IPS-NIHi7 (cell line): ENCODE measurements around the gene CATSPERB.
"Not testable (repeated sequence)": the region's sequence is repeated elsewhere in the genome, so short reads cannot be mapped to it uniquely, and the experiment has no call there.

Experiments used
- DNase-seq: peaks from one replicate; pipeline ENCODE4 v3.0.0; 2012; ENCODE audit warnings: mixed read lengths; ENCODE audit errors: extremely low spot score

The CATSPERB gene, protein sequence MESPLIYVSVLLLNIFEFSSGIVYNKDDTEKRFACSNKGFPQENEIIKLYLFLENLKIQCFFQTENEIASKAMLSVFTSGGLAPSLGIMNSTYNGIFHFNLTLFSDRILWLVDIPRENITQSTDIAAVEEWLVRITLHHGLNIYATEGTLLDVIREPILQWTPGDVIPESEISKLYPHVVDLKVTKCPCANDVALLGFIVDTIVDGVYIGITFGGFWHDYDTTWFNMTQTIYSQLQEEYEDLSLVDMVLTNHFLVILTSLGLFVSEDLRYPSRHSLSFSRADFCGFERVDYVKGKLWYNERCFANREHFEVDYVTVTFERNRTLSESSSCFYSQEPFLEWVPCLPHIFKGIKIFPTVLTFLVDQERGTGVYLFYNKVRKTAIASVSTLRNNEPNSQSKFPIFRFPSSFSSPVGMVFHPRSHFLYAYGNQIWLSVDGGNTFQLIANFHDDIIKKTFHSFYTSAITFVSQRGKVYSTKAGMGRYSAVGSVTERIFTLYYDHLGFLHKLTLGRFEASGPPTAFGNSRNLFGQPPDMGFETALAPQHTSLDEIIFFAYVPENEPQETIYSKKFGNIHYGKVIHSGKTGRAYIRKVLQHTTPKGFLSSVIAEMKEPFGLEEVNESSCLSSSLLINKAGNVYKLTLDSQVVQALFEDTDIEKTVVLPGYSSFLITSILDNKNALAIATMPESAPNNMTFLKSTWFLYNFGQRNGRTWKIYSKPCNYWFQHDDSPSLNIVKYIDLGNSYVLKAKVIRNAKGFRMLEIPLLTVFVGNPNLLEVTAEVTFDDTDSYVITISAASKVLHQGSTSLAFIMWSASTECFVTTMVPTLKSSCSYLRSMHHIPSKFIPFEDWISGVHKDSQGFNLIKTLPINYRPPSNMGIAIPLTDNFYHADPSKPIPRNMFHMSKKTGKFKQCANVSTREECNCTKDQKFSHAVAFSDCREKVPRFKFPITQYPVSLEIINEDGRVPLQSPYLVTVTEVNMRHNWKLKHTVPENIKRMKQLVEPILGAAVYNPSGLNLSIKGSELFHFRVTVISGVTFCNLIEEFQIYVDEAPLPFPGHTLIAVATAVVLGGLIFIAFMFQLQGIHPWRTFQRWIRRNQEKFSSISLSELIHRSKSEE

DNA sequence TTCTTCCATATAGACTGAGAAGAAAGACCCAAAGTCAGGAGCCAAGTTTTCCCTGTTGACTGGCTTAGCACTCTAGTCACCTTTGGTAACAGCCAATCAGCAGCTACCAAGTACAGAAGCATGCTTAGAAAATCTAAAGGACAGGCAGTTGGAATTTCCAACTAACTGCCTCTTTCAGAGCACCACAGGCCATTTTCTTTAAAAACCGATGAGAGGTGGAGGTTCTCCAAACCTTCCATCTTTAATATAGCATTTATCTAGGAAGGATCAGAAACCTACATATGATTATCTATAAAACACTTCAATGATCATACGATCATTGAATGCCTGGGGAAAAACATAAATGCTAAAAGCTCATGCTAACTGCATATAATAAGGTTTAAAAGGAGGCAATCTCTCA lies at the start of gene CATSPERB:
Gene CATSPERB (minus strand): TSS at position 101 of the 400 bp plus-strand sequence. CDS start 2,607 bp downstream, outside the sequence.
- no peak for DNase-seq

DNA sequence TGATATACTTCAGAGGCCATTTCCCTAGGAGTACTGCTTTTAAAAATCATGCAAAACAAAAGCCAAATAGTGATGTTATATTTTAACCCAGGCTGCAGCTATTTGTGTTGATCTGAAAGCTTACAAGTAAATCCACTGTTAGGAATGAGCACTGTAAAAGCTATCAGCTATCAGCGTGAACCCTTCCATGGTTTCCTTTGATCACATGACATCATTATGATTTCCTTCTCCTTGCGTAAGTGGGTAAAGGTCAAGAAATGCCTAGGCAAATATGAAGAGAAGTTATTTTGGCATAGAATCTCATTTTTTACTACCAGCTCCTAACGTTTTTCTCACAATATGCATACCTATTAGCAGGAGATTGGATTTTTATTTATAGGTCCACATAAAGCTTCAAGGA lies 48.6 kb upstream of the CATSPERB start:
- DNase-seq = no peak

DNA sequence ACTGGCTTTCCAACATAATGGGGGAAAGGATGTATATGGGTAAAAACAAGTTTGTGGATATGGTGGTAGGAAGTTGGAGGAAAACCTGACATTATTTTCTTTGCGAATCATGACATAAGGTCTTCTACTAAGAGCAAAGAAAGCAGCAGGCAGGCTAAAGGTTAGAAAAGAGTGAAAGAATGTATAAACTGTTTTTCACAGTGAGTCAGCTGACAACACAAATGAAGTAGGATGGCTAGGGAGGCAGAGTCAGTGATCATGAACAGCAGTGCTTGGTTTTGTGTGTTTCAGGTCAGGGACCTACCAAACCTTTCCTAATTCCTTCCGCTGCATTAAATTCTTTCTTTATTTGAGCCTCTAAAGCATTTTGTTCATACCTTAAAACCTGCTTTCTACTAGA lies 46.3 kb upstream of the CATSPERB start:
- no peak for DNase-seq

DNA sequence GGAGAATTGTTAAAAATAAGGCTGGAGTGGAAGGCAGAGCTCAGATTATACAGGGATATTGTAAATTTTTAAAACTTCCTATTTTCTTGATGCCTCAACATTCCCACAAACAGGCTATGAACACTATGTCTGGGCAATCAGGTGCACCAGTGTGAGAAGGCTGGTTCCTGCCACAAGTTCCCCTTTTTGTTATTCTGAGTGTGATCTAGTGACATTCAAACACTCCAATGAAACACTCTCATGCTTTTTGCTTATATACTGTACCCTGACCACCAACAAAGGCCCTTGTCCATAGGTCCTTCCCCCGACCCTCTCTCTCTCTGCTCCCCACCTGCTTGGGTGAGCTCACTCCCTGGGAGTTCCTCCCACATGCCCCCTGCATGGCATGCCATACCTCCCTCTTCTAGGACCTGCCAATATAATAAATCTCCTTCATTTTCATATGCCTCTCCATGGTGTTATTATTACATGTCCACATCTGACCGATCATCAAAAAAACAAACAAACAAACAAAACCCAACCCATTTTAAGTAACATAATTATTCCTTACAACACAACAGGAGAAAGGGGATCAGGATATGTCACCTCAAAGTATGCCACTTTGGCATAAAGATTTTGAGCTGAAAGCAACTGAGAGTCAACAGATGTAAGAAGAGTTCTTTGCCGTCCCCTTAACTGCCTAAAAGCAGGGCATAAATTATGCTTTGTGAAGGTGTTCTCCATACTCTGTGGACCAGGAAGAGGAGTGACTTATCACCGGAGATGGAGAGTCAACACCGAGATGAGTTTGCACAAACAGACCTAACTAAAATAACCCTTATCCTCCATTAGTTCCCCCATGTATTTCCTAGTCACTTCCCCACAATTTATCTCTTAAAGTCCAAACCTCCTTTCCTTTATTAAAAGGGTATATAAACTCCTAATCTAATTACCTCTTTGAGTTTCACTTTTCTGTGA lies 42.5 kb upstream of the CATSPERB start:
- no peak for DNase-seq

DNA sequence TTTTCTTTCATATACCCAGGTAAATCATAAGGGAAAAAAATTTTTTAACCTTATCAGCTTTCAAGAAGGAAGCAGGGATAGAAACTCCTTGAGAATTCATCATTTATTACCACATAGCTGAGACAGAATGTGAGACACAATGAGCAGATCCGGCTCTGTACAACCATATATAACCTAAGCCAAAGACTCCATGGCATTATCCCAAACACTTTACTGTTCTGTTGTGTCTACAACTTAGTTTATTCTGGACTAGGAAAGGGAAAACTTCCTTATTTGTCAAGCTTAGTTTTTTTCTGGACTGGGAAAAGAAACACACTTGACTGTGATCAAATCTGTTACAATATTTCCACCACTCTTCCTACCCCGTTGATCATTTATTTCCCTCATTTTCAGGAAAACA lies 38.3 kb upstream of the CATSPERB start:
- DNase-seq = no peak

DNA sequence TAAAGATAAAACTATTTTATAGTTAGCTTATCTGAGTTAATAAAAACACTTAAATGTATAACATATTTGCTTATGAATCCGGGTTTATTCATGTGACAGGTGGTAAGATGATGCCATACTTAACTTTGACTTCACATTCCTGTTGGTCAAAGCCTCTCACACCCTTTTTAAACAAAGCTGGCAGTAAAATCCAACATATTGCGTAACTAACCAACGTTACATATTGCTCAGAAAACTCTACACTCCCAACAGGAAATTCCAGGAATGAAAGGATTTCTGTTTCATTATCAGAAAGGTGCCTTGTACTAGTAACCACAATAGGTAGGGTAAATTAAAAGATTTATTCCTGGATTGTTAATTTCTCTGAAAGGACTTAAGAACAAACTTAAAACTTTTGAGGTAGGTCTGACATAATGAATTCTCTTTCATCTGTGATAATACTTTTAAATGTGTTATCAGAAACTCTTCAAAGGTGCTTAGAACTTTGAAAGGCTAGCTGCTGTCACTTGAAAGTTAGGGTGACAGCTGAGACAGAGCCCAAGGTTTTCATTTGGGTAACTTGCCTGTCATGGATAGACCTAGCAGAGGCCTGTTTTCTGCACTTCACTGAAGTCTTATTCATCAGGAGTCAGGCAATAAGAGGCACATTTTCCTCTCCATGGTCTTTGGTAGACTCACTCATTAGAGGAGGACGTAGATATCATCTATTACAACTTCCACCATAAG lies 23.8 kb upstream of the CATSPERB start:
- DNase-seq = no peak

DNA sequence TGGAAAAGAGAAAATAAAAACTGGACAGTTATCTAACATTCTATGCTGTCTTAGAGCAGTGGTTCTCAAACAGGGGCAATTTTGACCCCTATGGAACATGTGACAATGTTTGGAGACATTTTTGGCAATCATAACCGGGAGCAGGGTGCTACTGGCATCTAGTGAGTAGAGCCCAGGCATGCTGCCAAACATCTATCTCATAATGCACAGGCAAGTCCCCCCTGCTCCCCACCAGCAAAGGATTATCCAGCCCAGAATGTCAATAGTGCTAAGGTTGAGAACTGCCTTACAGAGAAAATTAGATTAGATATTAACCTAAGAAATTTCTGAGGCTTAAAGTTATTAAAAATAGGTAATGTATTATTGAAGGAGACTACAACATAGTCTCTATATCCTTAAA lies 22.9 kb upstream of the CATSPERB start:
- DNase-seq = no peak

DNA sequence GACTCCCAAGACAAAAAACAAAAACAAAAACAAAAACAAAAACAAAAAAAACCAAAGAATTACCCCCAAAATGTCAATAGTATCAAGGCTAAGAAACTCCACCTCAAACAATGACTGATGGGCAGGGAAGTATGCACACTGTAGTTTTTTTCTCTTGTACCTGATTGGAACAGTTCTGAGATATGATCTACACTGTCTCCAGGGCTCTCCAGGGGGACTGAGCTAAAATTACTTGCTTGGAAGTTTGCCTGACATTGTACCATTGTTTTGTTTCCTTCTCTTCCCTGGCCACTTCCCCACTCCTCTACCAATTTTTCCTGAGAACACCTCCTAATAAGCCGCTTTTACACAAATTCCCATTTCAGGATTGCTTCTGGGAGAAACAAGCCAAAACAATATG lies 22.3 kb upstream of the CATSPERB start:
- DNase-seq = no peak

DNA sequence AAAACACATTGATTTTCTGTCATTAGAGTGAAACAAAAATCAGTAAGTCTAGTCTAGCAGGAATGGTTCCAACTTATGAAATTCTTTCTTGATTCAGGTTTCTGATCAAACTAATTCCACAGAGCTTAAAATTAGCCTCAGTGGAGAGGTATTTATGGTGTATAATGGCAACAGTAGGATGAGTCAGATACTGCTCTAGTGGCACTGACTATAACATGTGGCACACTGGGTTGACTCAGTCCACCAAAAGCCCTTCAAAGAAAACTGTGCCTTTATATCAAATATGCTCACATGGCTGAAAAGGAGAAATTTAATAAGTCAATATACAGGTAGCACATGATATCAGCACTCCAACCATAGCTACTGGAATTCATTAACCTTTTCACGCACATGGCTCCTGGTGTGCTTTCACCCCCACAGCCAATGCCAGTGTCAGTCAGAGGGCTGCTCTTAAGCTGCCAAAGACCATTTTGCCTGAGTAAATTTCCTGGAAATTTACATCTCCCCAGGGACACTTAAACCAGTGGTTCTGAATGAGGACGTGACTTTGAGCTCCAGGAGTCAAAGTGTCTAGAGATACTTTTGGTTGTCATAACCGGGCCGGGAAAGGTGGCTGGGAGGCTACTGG lies 21.7 kb upstream of the CATSPERB start:
- no peak for DNase-seq

DNA sequence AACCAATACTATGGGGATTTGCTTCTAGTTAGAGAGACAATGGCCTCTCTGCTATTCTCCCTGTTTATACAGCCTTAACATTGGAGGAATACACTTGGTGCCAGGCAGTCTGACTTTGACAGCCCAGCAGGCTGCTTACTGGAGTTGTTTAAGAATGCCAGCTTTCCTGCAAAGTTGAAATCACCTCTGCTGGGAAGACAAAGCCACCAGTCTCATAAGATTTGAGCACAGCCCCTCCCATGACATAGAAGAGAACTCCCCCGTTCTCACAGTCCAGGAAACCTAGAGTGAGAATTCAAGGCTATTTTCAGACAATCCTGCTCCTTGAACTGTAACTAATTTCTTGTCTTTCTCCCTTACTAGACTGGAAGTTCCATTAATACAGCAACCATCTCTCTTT lies 21.1 kb upstream of the CATSPERB start:
- no peak for DNase-seq

DNA sequence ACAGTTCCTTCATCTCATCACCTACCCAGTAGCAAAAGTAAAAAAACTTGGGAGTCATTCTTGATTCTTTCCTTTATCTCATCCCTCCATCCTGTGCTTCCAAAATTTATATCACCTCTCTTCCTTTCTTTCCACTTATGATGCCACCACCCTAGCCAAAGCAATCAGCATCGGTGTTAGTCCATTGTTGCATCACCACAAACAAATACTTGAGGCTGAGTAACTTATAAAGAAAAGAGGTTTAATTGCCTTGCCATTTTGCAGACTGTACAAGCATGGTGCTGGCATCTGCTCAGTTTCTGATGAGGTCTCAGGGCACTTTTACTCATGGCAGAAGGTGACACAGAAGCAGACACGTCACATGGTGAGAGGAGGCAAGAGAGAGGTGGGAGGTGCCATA lies 19.8 kb upstream of the CATSPERB start:
- DNase-seq = no peak

DNA sequence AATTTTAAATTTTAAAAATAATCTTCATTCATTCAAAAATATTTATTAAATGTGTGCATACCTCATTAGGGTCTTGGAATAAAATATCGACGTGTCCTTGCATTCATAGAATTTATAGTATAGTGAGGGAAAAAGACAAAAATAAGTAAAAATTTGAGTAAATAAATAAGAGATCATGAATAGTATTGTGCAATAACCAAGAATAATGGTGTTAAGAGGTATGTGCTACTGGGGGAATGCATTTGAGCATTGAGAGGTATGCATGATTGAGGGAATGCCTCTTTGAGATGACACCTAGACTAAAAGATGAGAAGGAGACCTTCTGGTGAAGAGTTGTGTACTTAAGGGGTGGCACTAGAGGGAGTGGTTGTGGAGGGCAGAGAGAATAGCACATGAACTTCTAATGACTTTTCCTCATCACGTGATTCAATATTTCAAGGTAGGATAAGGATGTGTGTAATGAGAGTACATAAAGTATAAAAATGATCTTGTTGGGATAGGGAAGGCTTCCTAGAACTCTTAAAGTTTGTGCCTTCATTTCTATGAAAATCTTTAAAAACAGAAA lies 18.8 kb upstream of the CATSPERB start:
- DNase-seq = no peak

DNA sequence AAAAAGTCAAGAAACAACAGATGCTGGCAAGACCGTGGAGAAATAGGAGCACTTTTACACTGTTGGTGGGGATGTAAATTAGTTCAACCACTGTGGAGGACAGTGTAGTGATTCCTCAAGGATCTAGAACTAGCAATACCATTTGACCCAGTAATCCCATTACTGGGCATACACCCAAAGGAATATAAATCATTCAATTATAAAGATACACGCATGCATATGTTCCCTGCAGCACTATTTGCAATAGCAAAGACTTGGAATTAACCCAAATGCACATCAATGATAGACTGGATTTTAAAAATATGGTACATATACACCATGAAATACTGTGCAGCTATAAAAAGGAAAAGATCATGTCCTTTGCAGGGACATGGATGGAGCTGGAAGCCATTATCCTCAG lies 18.0 kb upstream of the CATSPERB start:
- no peak for DNase-seq

DNA sequence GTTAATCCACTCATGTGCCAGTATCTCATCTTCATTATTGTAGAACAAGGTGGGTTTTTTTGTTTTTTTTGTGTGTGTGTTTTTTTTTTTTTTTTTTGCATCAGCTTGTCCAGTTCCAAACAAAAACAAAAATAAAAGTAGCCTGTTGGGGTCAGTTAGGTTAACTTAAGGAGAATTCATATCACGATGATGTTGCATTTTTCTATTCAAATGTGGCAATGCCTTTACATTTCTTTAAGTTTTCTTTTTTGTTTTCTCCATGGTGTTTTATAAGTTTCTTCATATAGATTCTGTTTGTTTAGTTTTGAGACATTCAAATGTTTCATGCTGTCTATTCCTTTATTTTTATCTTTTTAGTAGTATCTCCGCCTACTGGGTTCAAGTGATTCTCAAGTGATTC lies 16.2 kb upstream of the CATSPERB start:
- DNase-seq = no peak

DNA sequence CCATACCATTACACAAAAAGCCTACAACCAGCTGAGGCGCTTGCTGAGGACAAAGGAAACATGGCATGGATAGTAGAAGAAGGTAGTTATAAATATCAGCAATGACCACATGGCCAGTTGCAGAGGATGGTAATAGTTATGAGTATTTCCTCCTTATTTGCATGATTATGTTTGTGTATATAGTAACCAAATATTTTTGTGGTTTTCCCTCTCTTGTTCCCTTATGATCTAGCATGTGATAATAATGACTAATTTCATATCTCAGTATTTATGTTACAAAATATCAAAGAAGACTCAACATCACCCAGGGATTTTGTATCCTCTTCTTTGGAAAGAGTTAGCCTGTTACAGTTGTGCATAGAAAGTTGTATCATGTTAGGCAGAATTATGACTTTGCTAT lies 13.5 kb upstream of the CATSPERB start:
- DNase-seq = no peak

DNA sequence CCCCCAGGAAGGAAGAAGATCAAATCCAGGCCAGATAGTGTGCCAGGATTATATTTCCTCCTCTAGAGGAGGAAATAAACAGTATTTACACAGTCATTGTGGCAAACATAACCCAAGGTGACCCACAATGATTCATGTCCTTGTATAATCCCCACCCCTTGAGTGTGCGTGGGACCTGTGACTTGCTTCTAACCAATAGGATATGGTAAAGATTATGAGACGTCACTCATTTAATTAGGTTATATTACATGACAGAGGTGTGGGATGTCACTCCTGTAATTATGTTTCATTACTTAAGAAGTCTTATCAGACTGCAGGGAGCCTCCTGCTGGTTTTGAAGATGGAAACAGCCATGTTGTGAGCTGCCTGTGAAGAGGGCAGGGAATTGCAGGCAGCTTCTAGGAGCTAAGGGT lies 12.2 kb upstream of the CATSPERB start:
- DNase-seq = no peak

DNA sequence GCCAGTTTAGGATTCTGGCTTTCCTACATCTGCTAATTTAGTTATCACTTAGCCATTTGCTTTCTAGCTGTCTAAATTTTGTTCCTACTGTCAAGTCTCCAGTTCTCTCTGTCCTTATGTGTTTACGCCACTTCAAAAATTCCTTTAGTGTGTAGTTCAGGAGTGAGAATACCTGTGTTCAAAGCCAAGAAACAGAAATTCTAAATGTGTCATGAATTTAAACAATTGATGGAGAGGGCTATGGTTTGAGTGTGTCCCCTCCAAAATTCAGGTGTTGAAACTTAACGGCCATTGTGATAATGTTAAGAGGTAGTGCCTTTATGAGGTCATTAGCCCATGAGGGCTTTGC lies 11.4 kb upstream of the CATSPERB start:
- no peak for DNase-seq

DNA sequence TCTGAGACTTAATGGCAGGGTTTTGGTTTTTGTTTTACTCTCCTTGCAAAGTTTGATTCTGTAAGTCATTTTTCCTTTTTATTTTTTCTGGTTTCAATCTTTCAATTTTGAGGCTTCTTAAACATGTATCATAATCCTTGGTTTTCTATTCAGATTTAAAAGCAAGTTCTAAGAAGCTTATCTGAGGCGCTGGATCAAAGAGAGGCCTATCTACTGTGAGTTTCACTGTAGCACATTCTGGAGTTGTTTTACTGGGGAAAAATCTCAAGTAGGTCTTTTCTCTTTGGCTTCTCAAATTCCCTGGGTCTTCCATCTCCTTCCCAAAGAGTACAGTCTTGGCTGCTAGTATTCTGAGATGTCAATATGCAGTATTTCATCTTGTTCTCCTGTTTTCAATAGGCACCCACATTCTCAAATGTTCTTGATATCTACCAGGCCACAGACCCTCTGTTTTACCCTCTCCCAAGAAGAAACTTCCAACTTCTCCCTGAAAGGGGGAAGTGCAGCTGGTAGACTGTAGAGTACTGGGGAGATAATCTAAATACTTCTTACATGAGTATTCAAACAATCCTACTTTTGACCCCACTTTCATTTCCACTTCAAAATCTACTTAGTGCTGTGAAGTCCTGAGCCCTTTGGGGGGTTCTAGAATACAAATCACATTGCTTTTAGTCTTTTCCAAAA lies 10.9 kb upstream of the CATSPERB start:
- no peak for DNase-seq

DNA sequence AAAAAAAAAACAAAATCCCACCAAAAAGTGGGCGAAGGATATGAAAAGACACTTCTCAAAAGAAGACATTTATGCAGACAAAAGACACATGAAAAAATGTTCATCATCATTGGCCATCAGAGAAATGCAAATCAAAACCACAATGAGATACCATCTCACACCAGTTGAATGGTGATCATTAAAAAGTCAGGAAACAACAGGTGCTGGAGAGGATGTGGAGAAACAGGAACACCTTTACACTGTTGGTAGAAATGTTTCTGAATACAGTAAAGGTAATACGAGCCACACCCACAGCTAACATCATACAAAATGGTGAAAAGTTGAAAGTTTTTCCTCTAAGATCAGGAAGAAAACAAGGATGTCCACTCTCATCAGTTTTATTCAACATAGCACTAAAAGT lies 8.0 kb upstream of the CATSPERB start:
- DNase-seq = not testable (repeated sequence)
